Endodermal cell (in vitro differentiated cells): Measurements from ENCODE around the gene TMC8. TPM values are rescaled to one million over a fixed set of nuclear protein-coding genes. Genes with fewer than 3 reads are reported as not detected.

Source experiments
- DNase-seq: peaks from one replicate; pipeline ENCODE4 v3.0.0-alpha.2; 2017
- H3K27ac ChIP-seq: 2 replicates; pipeline ENCODE4 v1.5.1; 2013; ENCODE audit warnings: mild to moderate bottlenecking, low read depth, low read length, moderate library complexity
- H3K27me3 ChIP-seq: 2 replicates; pipeline ENCODE4 v1.6.1; 2013; ENCODE audit warnings: mild to moderate bottlenecking, low read length, moderate library complexity; ENCODE audit not compliant: insufficient read depth, control insufficient read depth, poor library complexity, severe bottlenecking
- H3K36me3 ChIP-seq: 2 replicates; pipeline ENCODE4 v1.7.0; 2013; ENCODE audit warnings: mild to moderate bottlenecking, low read length, moderate library complexity; ENCODE audit not compliant: control insufficient read depth, insufficient read depth
- H3K4me1 ChIP-seq: one replicate; pipeline ENCODE4 v1.7.0; 2013; ENCODE audit warnings: low read length; ENCODE audit not compliant: control insufficient read depth, insufficient read depth
- H3K4me3 ChIP-seq: 2 replicates; pipeline ENCODE4 v1.5.1; 2013; ENCODE audit warnings: mild to moderate bottlenecking, low read length, moderate library complexity
- H3K9ac ChIP-seq: 2 replicates; pipeline ENCODE4 v1.6.1; 2013; ENCODE audit warnings: mild to moderate bottlenecking, low read length, moderate library complexity; ENCODE audit not compliant: poor library complexity, severe bottlenecking; ENCODE audit errors: extremely low read depth
- H3K9me3 ChIP-seq: 2 replicates; pipeline ENCODE4 v1.6.1; 2013; ENCODE audit warnings: mild to moderate bottlenecking, low read length, moderate library complexity; ENCODE audit not compliant: control insufficient read depth
- H3K27ac Mint-ChIP-seq: 2 replicates; pipeline ENCODE4 v1.8.0; 2020; ENCODE audit warnings: mixed read lengths
- H3K27me3 Mint-ChIP-seq: 2 replicates; pipeline ENCODE4 v1.8.0; 2021; ENCODE audit warnings: mild to moderate bottlenecking, mixed read lengths; ENCODE audit not compliant: insufficient read depth
- H3K36me3 Mint-ChIP-seq: 2 replicates; pipeline ENCODE4 v1.8.0; 2020; ENCODE audit warnings: low read depth, mixed read lengths
- H3K4me1 Mint-ChIP-seq: 2 replicates; pipeline ENCODE4 v1.8.0; 2020; ENCODE audit warnings: mixed read lengths
- H3K4me3 Mint-ChIP-seq: 2 replicates; pipeline ENCODE4 v1.8.0; 2020; ENCODE audit warnings: mild to moderate bottlenecking, moderate library complexity, mixed read lengths
- H3K9me3 Mint-ChIP-seq: 2 replicates; pipeline ENCODE4 v1.8.0; 2020; ENCODE audit warnings: mild to moderate bottlenecking, mixed read lengths
- WGBS, 2 experiments: methylation state at CpG; one replicate each; pipeline versions ENCODE4 v1.1.5 to v1.1.7; 2013; ENCODE audit warnings: missing lambda C conversion rate in 2 of 2, mixed read lengths in 1 of 2; ENCODE audit not compliant: insufficient coverage in 1 of 2, insufficient read length in 1 of 2; 5-methylcytosine and 5-hydroxymethylcytosine counted together
- total RNA-seq, 2 donors: library from RNA; stranded (reverse); fragmentation: NEBNext Ultra II Directional in 1 of 2; extraction: Animal tissue kit (Norgen Biotek cat#: 25700) in 1 of 2; gene quantifications; 2 replicates in 1 of 2; 3 replicates in 1 of 2; pipeline ENCODE4 v1.2.1, GENCODE V29; 2021
- TF ChIP-seq, protein P1 (sequence below): fragments of 200-600 bp; sonication (generic); conservative IDR thresholded peaks from 2 replicates; pipeline ENCODE4 v1.5.0; 2021; ENCODE audit warnings: antibody characterized with exemption, mild to moderate bottlenecking

The TMC8 gene
- total RNA-seq, 2 donors from 2014 or later: 0.90 to 3.0 TPM

DNA sequence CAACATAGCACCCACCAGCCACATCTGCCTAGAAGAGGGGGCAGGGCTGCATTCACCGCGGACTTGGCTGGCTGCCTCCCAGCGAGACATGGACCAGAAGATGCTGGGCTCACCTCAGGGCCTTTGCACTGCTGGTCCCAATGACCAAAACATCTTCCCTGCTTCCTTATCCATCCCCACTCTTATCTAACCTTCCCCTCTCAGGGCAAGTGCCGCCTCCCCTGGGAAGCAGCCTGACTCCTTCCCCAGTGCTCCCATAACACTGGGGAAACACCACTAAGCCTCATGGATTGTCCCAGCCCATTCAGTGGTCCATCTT, 7.7 kb upstream of the TMC8 start:
- H3K4me3 Mint-ChIP-seq: no peak overlapping the region
- no peak overlapping the region for H3K27ac ChIP-seq
- no peaks in the 10 kb centered on the region for H3K9me3 Mint-ChIP-seq
- H3K9ac ChIP-seq: no peak overlapping the region
- no peaks in the 10 kb centered on the region for H3K27me3 Mint-ChIP-seq
- TF ChIP-seq, protein P1, sequence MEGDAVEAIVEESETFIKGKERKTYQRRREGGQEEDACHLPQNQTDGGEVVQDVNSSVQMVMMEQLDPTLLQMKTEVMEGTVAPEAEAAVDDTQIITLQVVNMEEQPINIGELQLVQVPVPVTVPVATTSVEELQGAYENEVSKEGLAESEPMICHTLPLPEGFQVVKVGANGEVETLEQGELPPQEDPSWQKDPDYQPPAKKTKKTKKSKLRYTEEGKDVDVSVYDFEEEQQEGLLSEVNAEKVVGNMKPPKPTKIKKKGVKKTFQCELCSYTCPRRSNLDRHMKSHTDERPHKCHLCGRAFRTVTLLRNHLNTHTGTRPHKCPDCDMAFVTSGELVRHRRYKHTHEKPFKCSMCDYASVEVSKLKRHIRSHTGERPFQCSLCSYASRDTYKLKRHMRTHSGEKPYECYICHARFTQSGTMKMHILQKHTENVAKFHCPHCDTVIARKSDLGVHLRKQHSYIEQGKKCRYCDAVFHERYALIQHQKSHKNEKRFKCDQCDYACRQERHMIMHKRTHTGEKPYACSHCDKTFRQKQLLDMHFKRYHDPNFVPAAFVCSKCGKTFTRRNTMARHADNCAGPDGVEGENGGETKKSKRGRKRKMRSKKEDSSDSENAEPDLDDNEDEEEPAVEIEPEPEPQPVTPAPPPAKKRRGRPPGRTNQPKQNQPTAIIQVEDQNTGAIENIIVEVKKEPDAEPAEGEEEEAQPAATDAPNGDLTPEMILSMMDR: no peak
- peaks cover 29% of the 10 kb centered on the region for H3K36me3 Mint-ChIP-seq
- H3K36me3 ChIP-seq: peaks cover 18% of the 10 kb centered on the region
- H3K4me3 ChIP-seq: no peak overlapping the region
- no peaks in the 10 kb centered on the region for H3K9me3 ChIP-seq
- no peak for DNase-seq
- H3K27me3 ChIP-seq: no peaks in the 10 kb centered on the region
- H3K27ac Mint-ChIP-seq: no peak overlapping the region
- H3K4me1 ChIP-seq: peaks cover 5% of the 10 kb centered on the region
- H3K4me1 Mint-ChIP-seq: peaks cover 4% of the 10 kb centered on the region
- 33 to 86% methylated on average over 1 to 4 of the region's 4 CpGs for WGBS, 2 experiments

DNA sequence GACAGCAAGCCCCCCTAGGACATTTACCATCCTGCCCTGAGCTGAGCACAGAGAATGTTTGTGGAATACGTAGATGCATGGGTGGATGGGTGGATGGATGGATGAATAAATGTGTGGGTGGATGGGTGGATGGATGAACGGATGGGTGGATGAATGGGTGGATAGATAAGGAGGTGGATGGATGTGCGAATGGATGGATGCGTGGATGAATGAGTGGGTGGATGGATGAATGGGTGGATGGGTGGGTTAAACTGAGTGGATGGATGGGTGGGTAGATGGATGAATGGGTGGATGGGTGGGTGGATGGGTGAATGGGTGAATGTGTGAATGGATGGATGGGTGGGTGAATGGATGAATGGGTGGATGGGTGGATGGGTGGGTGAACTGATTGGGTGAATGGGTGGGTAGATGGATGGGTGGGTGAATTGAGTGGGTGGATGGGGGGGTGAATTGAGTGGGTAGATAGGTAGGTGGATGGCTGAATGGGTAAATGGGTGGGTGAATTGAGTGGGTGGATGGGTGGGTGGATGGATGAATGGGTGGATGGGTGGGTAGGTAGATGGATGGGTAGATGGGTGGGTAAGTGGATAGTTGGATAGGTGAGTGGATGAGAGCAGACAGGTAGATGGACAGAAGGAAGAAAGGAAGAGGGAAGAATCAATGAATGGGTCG, 7.2 kb upstream of the TMC8 start:
- Histone ChIP-seq H3K36me3 (peaks cover 18% of the 10 kb centered on the region), H3K4me3 (no peak overlapping the region), H3K9ac (no peak overlapping the region), H3K4me1 (peaks cover 5% of the 10 kb centered on the region), H3K27me3 (no peaks in the 10 kb centered on the region), H3K9me3 (no peaks in the 10 kb centered on the region), H3K27ac (no peak overlapping the region)
- 94 to 100% methylated on average over 5 of the region's 5 CpGs for WGBS, 2 experiments
- DNase-seq: no peak
- Mint-ChIP-seq H3K27me3 (no peaks in the 10 kb centered on the region), H3K36me3 (peaks cover 28% of the 10 kb centered on the region), H3K9me3 (no peaks in the 10 kb centered on the region), H3K27ac (no peak overlapping the region), H3K4me1 (peaks cover 4% of the 10 kb centered on the region), H3K4me3 (no peak overlapping the region)
- TF ChIP-seq, protein P1: no peak

DNA sequence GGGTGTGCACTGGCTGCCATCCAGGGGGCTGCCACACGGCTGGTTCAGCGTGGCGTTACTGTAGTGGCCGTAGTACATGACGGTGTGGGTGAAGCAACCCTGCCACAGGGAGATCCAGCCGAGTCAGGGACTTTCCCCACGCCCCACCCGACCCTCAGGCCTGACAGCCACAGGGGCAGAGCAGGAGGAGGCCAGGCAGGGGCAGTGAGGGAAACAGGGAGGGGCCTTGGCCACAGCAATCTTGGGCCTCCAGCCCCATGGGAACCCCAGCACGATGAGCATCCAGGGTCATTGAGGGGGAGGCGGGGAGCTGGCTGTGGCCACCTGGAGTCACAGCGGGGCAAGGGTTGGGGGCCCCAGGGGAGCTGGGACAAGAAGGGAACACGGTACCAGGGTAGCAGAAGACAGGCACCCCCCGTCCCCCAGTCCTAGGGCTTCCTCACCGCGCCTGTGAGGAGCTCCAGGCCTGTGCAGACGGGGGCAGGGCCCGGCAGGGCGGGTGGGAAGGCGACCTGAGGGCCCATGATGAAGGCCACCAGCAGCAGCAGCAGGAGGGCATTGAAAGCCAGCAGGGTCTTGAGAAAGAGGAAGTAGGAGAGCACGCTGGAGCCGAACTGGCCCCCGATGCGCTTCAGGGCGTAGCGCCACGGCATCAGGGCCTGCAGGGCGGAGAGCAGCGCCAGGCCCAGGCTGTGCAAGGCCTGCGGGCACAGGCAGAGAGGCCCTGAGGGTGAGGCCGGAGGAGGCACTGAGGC, 6.3 kb upstream of the TMC8 start:
- Mint-ChIP-seq H3K36me3 (peaks cover 27% of the 10 kb centered on the region), H3K9me3 (no peaks in the 10 kb centered on the region), H3K4me3 (no peak overlapping the region), H3K27ac (no peak overlapping the region), H3K4me1 (peaks cover 7% of the 10 kb centered on the region), H3K27me3 (no peaks in the 10 kb centered on the region)
- no peak overlapping the region for H3K4me3 ChIP-seq
- H3K36me3 ChIP-seq: peaks cover 18% of the 10 kb centered on the region
- H3K9me3 ChIP-seq: no peaks in the 10 kb centered on the region
- DNase-seq: no peak
- peaks cover 5% of the 10 kb centered on the region for H3K4me1 ChIP-seq
- no peak overlapping the region for H3K9ac ChIP-seq
- H3K27me3 ChIP-seq: no peaks in the 10 kb centered on the region
- TF ChIP-seq, protein P1: no peak
- 95 to 96% methylated on average over 27 to 30 of the region's 30 CpGs for WGBS, 2 experiments
- H3K27ac ChIP-seq: no peak overlapping the region
